K562 treated with DMSO at 1 percent for 24 hours (cell line): Measurements from ENCODE around the gene TMEM245. TPM values are rescaled to one million over a fixed set of nuclear protein-coding genes. Genes with fewer than 3 reads are reported as not detected.

Source experiments
- total RNA-seq: library from RNA; unstranded; fragments of 300-600 nt; gene quantifications from 2 replicates; pipeline ENCODE4 v1.2.3, GENCODE V29; 2022; ENCODE audit warnings: low read depth; ENCODE audit not compliant: insufficient read depth

TMEM245 gene
- 18.4 and 22.9 TPM in 2 replicates for total RNA-seq

DNA sequence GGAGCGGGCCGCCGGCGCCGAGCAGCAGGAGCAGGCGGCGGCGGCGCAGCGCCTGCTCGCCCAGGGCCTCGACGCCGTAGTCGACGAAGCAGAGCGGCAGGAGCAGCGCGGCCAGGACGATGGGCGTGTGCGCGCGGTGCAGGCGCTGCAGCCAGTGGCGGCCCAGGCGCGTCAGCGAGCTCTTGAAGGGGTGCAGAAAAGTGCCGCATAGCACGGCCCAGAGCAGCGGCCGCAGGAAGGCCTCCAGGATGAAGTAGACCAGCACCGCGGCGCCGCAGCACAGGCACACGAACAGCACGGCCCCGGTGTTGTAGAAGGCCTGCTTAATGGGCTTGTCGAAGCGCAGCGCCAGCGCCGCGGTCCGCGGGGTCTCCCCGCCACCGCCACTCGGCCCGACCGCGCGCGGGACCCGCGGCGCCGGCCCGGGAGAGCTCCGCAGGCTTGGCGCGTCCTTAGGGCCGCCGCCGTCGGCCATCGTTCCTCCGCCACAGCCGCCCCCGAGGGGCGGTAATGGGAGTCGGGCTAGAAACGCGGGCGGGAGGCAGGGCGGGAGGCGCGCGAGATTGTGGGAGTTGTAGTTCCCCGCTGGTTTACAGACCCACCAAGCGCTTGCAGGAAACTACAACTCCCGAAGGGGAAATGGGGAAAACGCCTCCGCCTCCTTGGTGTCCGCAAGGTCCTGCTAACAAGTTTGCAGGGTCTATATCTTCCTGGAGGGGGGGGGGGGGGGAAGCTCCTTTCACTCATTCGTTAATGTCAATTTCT is at the start of gene TMEM245:
Gene TMEM245, minus strand, starts transcription at position 509 of the 765 bp plus-strand sequence. Its CDS starts 34 bp downstream, at position 475.

DNA sequence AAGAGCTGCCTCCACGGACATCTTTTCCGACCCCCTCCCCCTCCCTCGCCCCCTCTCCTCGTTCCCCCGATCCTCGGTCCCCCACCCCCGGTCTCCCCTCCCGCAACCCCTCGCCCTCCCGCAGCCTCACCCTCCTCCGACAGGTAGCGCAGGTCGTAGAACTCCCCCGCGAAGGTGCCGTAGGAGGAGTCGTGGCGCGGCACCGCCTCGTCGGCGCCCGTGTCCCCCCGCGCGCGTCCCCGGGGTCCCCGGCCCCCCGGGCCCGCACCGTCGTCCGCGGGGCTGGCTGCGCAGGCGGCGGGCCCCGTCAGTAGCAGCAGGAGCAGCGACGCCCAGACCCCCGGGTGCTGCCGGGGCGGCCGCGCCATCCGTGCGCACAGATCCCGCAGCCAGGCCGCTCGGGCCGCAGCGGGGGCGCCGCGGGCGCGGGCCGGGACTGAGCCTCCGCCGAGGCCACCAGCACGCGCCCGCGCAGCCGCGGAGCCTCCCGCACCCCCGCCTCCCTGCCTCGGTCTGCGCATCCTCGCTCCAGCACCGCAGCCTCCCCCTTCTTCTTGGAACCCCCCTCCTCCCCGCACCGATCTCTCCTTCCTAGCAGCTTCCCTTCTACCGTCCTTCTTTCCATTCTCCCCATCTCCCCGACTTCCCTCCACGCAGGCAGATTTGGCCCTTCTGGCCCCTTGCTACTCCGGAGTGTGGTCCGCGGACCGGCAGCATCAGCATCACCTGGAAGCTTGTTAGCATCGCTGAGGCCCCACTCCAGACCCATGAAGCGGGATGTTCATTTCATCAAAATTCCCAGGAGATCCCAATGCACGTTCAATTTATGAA is 47.2 kb upstream of the TMEM245 start, which contains the start of gene FRRS1L:
Gene FRRS1L, minus strand, starts transcription at position 479 of the 831 bp plus-strand sequence. Its CDS starts 111 bp downstream, at position 368.

DNA sequence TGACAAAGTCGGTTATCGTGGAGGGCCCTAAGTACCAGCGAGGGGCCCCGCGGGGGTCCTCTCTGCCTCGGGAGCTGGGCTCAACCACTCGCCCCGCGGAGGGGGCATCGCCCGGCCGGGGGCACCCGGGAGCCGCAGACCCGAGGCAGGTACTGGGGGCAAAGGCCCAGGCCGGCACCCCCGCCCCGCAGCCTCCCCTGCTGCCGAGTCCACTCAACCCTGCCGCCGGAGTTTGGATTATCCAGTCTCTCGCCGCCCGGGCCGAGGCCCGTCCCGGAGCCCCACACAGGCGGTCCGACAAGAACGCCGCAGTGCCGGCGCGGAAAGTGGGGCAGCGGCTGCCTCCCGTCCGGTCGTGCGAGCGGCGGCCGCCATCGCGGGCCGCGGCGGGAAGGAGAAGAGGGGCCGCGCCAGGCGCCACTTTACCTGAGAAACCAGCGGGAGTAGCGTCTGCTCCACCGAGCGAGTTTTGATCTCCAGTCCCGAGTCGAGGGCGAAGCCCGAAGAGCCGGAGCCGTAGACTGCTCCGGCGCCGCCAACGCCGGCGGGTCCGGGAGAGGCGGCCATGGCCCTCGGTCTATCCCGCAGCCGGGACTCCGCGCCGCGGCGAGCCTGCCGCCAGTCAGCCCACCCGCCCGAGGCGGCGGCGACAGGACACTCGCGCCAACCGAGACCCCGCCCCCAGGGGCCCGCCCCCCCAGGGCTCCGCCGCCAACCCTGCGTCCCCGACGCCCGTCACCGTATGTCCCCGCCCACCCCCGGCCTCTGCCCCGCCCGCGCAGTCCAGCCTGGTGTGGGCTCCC is 106.7 kb downstream of the TMEM245 start, which contains the start of gene CTNNAL1:
Gene CTNNAL1, minus strand, starts transcription at position 624 of the 803 bp plus-strand sequence. Its CDS starts 57 bp downstream, at position 567.

Other genes starting within 250 kb of the TMEM245 start
- 18.2 and 24.1 TPM in 2 replicates for gene ELP1, start 185.8 kb downstream of the TMEM245 start, total RNA-seq
- gene ABITRAM, start 185.5 kb downstream of the TMEM245 start, total RNA-seq = 9.9 and 10.4 TPM in 2 replicates
- 29.3 and 29.8 TPM in 2 replicates for gene CTNNAL1, start 106.4 kb downstream of the TMEM245 start, total RNA-seq
- gene FRRS1L, start 47.3 kb upstream of the TMEM245 start, total RNA-seq = not detected in 2 replicates
- not detected in 2 replicates for gene EPB41L4B, start 201.1 kb upstream of the TMEM245 start, total RNA-seq